ACC112 (cell line): ENCODE measurements around the gene UBAC1.

Experiments
- H2AFZ ChIP-seq: fragments of 200-600 bp; sonication (generic); one replicate; pipeline ENCODE4 v1.6.0; 2017; ENCODE audit warnings: antibody characterized with exemption, low read length; ENCODE audit not compliant: unreplicated experiment
- H3K27ac ChIP-seq: fragments of 200-600 bp; sonication (generic); 2 replicates; pipeline ENCODE4 v1.5.1; 2014; ENCODE audit warnings: low read depth, mild to moderate bottlenecking, antibody characterized with exemption, low read length, moderate library complexity
- H3K27me3 ChIP-seq: fragments of 200-600 bp; sonication (generic); 2 replicates; pipeline ENCODE4 v1.6.1; 2014; ENCODE audit warnings: mild to moderate bottlenecking, antibody characterized with exemption, low read length, moderate library complexity, mixed read lengths; ENCODE audit not compliant: insufficient read depth
- H3K36me3 ChIP-seq: fragments of 200-600 bp; sonication (generic); 2 replicates; pipeline ENCODE4 v1.6.1; 2016; ENCODE audit warnings: mild to moderate bottlenecking, antibody characterized with exemption, low read length, moderate library complexity, mixed read lengths; ENCODE audit not compliant: insufficient read depth
- H3K4me1 ChIP-seq: fragments of 200-600 bp; sonication (generic); one replicate; pipeline ENCODE4 v1.6.1; 2016; ENCODE audit warnings: low read length, mixed read lengths; ENCODE audit not compliant: insufficient read depth, unreplicated experiment, control insufficient read depth
- H3K4me3 ChIP-seq: fragments of 200-600 bp; sonication (generic); 2 replicates; pipeline ENCODE4 v1.5.1; 2014; ENCODE audit warnings: mild to moderate bottlenecking, low read depth, low read length
- H3K79me2 ChIP-seq: fragments of 200-600 bp; sonication (generic); one replicate; pipeline ENCODE4 v1.6.0; 2016; ENCODE audit warnings: low read length; ENCODE audit not compliant: control insufficient read depth, unreplicated experiment, insufficient read depth

The UBAC1 gene

DNA sequence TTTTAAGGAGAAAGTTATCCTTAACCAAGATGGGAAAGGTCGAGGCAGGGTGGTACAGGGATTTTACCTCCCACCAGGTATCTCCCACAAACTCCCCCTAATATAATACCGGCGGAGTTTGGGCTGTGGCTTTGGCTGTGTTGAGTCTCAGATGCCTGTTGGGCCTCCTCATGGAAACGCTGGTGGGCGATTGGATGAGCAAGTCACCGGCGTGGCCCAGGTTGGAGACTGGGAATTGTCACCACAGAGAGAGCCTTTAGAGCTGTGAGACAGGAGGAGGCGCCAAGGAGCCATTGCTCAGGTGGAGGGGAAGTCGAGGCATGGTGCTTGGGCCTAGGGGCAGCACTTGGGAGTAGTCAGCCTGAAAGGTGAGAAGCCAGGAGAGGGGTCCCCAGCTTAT is 50.4 kb downstream of the UBAC1 start:
- Histone ChIP-seq H3K79me2 (peaks cover 54% of the 10 kb centered on the region), H3K4me3 (no peak overlapping the region), H3K4me1 (peaks cover 17% of the 10 kb centered on the region), H3K36me3 (peaks cover 59% of the 10 kb centered on the region), H2AFZ (no peak overlapping the region), H3K27me3 (no peaks in the 10 kb centered on the region), H3K27ac (no peak overlapping the region)

DNA sequence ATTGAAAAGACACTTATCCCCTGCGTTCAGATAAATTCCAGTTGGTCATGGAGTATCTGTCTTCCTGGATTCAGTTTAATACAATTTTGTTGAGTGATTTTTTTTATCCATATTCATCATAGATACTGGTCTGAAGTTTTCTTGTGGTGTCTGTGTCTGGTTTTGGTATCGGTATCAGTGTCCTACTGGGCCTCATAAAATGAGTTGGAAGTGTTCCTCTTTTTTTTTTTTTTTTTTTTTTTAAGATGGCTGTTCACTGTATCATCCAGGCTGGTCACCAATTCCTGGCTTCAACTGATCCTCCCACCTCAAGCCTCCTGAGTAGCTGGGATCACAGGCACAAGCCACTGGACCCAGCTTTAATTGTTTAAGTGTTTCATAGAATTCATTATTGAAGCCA is 51.0 kb downstream of the UBAC1 start:
- Histone ChIP-seq H3K36me3 (peaks cover 53% of the 10 kb centered on the region), H3K27me3 (no peaks in the 10 kb centered on the region), H3K79me2 (peaks cover 59% of the 10 kb centered on the region), H2AFZ (no peak overlapping the region), H3K27ac (no peak overlapping the region), H3K4me1 (peaks cover 22% of the 10 kb centered on the region), H3K4me3 (peak overlapping the region; percentile 42; the same call in 1 of the 2 replicates)

DNA sequence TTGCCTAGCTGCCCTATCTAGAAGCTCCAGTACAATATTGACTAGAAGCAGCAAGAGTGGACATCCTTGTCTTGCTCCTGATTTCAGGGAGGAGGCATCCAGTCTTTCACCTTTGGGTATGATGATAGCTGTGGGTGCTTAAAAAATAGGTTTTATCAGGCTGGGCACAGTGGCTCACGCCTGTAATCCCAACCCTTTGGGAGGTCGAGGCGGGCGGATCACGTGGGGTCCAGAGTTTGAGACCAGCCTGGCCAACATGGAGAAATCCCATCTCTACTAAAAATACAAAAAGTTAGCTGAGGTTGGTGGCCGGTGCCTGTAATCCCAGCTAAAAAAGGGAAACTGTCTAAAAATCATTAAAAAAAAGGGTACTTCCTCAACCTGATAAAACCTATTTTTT is 51.8 kb downstream of the UBAC1 start:
- no peak overlapping the region; the same call in 1 of the 2 replicates for H3K27ac ChIP-seq
- peaks cover 29% of the 10 kb centered on the region for H3K4me1 ChIP-seq
- H3K27me3 ChIP-seq: no peaks in the 10 kb centered on the region
- peaks cover 68% of the 10 kb centered on the region for H3K79me2 ChIP-seq
- H2AFZ ChIP-seq: no peak overlapping the region
- H3K4me3 ChIP-seq: peak overlapping the region; percentile 94
- peaks cover 45% of the 10 kb centered on the region for H3K36me3 ChIP-seq

DNA sequence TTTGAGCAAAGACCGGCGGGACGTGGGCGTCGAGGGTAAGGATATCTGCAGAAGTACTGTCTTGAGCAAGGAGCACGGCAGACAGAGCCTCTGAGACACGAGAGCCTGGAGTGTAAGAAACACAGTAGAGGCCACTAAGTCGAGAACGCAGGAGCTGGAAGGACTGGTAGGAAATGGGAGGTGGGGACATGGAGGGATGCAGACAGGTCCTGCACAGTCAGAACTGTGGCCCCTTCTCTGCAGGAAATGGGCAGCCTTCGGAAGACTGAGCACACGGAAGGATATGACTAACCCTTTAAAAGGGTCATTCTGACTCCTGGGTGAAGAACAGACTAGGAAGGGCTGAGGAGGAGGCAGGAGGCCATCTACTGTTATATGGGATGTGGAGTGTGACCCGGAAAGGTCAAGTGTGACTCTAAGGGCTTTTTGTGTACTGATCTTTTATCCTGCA is 52.4 kb downstream of the UBAC1 start:
- Histone ChIP-seq H3K27ac (no peak overlapping the region; the same call in 1 of the 2 replicates), H3K36me3 (peaks cover 39% of the 10 kb centered on the region), H3K4me3 (peak overlapping the region; percentile 94), H3K27me3 (no peaks in the 10 kb centered on the region), H2AFZ (no peak overlapping the region), H3K79me2 (peaks cover 74% of the 10 kb centered on the region), H3K4me1 (peaks cover 29% of the 10 kb centered on the region)

DNA sequence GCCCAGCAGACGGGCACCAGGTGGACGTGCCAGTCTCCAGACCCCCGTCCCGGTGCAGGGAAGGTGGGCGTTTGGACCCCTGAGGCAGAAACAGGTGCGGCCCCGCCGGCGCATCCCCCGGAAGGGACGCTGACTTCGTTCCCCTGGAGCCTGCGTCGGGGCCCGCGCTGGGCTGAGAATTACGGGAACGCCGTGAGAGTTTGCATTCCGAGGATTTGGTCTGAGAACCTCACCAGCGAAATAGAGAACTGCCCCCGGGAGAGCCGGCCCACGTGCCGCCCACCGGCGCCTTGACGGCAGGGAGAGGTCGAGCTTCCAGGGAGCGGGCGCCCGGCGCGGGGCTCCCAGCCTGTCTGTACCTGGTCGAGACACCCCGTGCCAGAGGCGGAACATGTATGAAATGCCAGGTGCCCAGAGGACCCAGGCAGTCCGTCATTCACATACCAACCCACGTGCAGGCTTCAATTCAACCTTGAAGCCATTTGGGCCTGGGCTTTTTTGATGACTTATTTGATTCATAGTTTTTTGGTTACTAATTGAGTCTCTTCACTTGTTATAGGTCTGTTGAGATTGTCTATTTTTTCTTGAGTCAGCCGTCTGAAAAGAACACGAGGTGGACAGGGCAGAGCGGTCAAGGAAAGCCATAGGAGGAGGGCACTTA is 53.0 kb downstream of the UBAC1 start:
- H3K36me3 ChIP-seq: peaks cover 33% of the 10 kb centered on the region
- H3K27ac ChIP-seq: peak overlapping the region; percentile 27; the same call in 1 of the 2 replicates
- H2AFZ ChIP-seq: peak overlapping the region; percentile 39
- peaks cover 79% of the 10 kb centered on the region for H3K79me2 ChIP-seq
- peak overlapping the region; percentile 94 for H3K4me3 ChIP-seq
- no peaks in the 10 kb centered on the region for H3K27me3 ChIP-seq
- H3K4me1 ChIP-seq: peaks cover 29% of the 10 kb centered on the region

DNA sequence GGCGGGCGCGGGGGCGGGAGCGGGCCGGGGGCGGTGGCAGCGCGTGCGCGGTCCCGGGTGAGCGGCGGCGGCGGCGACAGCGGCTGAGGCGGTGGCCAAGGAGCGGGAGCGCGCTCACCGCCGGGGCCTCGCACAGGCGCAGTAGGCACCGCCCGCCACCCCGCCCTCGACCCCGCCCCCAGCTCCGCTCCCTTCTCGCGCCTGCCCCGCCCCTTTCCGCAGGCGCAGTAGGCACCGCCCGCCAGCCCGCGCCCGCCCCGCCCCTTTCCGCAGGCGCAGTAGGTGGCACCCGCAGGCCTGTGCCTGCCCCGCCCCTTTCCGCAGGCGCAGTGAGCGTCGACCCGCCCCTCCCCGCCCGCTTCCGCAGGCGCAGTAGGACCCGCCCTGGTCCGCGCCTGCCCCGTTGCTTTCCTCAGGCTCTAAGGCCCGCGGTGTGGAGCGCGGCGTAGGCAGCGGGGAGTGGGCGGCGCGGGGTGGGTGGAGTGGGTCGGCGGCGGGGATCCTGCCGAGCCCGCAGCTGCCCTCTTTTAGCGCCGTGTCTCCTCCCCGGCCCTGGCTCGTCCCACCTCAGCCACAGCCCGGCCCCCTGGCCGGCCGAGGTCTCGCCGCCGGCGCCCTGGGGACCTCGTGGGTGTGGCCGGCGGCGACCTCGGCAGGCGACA is 53.6 kb downstream of the UBAC1 start, which contains the start of gene CAMSAP1:
CAMSAP1 (minus strand) TSS at position 116 of the 662 bp plus-strand sequence. CDS start 387 bp downstream, outside the sequence.
- peak within 1 kb of the TSS; percentile 39 for H2AFZ ChIP-seq
- H3K36me3 ChIP-seq: peaks cover 30% of the 10 kb centered on the region
- peaks cover 86% of the 10 kb centered on the region for H3K79me2 ChIP-seq
- H3K4me3 ChIP-seq: peak within 1 kb of the TSS; percentile 94
- H3K27me3 ChIP-seq: no peaks in the 10 kb centered on the region
- H3K4me1 ChIP-seq: peaks cover 29% of the 10 kb centered on the region
- peak within 1 kb of the TSS; percentile 27; the same call in 1 of the 2 replicates for H3K27ac ChIP-seq

GRCh38 chr9:135907006-135907430 is 54.2 kb downstream of the UBAC1 start:
- H3K36me3 ChIP-seq: peaks cover 25% of the 10 kb centered on the region
- peaks cover 29% of the 10 kb centered on the region for H3K4me1 ChIP-seq
- peaks cover 91% of the 10 kb centered on the region for H3K79me2 ChIP-seq
- H3K27ac ChIP-seq: no peak overlapping the region
- no peaks in the 10 kb centered on the region for H3K27me3 ChIP-seq
- H3K4me3 ChIP-seq: peak overlapping the region; percentile 83
- H2AFZ ChIP-seq: no peak overlapping the region

- Histone ChIP-seq H3K4me1 (peaks cover 29% of the 10 kb centered on the region), H3K79me2 (peaks cover 91% of the 10 kb centered on the region), H3K4me3 (peak overlapping the region; percentile 83), H3K36me3 (peaks cover 19% of the 10 kb centered on the region), H3K27me3 (no peaks in the 10 kb centered on the region), H2AFZ (peak overlapping the region; percentile 6), H3K27ac (no peak overlapping the region; the same call in 1 of the 2 replicates)
These were observed 54.7 kb downstream of the UBAC1 start for GRCh38 chr9:135906291-135907005.

DNA sequence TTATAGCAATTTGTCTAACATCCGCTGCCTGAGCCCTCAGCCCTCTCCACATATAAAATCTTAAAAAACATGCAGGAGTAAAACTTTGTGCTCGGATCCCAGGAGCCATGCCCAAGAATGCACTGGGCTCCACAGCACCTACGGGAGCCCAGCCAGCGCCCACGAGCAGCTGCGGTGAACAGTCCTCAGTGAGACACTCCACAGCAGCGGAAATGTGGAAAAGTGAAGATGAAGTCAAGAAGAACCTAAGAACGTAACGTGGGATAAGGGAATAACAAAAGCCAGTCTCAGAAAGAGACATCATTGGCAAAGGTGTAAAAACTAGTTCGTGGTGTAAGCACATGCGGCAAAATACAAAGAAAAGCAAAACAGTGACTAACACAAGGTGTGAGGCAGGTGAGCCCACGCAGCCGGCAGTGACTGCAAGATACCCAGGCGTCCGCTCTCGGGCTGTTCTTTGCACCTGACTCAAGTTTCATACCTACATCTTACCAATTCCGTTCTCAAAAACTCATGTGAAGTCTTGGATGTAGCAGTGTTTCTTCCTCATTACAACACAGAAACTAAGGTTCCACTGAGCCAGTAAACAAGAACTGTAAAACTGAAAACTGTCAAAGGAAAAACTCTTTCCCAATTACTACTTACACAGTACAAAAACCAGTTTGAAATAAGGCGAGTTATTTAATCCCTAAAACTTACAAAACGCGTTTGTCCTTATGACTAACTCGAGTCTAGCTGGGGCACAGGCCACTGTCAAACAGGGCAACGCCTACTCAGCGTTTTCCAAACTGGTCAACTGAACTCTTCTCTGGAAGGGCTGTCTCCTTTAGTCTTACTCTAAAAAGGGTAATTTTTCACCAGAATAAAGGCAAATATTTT is 55.6 kb downstream of the UBAC1 start:
- peaks cover 29% of the 10 kb centered on the region for H3K4me1 ChIP-seq
- H3K27me3 ChIP-seq: no peaks in the 10 kb centered on the region
- H2AFZ ChIP-seq: no peak overlapping the region
- H3K4me3 ChIP-seq: peak overlapping the region; percentile 83
- no peak overlapping the region; the same call in 1 of the 2 replicates for H3K27ac ChIP-seq
- H3K79me2 ChIP-seq: peaks cover 89% of the 10 kb centered on the region
- peaks cover 11% of the 10 kb centered on the region for H3K36me3 ChIP-seq
